ENCODE data around the gene PICK1. TPM values are rescaled to one million over a fixed set of nuclear protein-coding genes. Genes with fewer than 3 reads are reported as not detected.

Gene PICK1
- total RNA-seq, 1 experiment from 2014 or later, result 26.6 TPM

GRCh38 chr22:38041760-38042487 is 15.3 kb upstream of the PICK1 start:
- ChIA-PET CTCF (no interaction called here), POLR2A (ENCODE audit: low non-redundant PET) (no interaction called here)
- intact Hi-C loops (cut with micrococcal nuclease; ENCODE audit: unreplicated experiment), result no loop called here
- no peak overlapping the region for H3K27ac ChIP-seq (ENCODE audit: low read depth, low read length, poor library complexity, severe bottlenecking)
- no peaks in the 10 kb centered on the region for H3K4me1 ChIP-seq (ENCODE audit: insufficient read depth, low read length, poor library complexity, severe bottlenecking)
- DNase-seq (ENCODE audit: low spot score), result no peak
- no TSS peak for BruUV-seq (replicated peaks)
- H3K27me3 ChIP-seq (replicated peaks; ENCODE audit: insufficient read depth, low read depth, low read length, poor library complexity), result no peaks in the 10 kb centered on the region
- no peaks in the 10 kb centered on the region for H3K9me3 ChIP-seq (ENCODE audit: low read depth, low read length, poor library complexity, severe bottlenecking)
- no peak for TF ChIP-seq EZH2 (IDR thresholded peaks at IDR 0.05; ENCODE audit: borderline replicate concordance, low read depth, low read length, poor library complexity, severe bottlenecking)
- TF ChIP-seq CTCF (conservative IDR thresholded peaks at IDR 0.05; ENCODE audit: low read depth, low read length), result no peak
- no peaks in the 10 kb centered on the region for H3K36me3 ChIP-seq (ENCODE audit: insufficient read depth, low read length, poor library complexity, severe bottlenecking)
- H3K4me3 ChIP-seq (ENCODE audit: low read depth, low read length, poor library complexity, severe bottlenecking), result no peak overlapping the region

GRCh38 chr22:38042488-38042790 is 14.8 kb upstream of the PICK1 start:
- ChIA-PET CTCF (interaction anchor here (1.4 kb wide), 1 partner anchor 10 kb away, joined by 4 read pairs; no protein-coding TSS in a partner anchor), POLR2A (ENCODE audit: low non-redundant PET) (no interaction called here)
- no peaks in the 10 kb centered on the region for H3K27me3 ChIP-seq (replicated peaks; ENCODE audit: insufficient read depth, low read depth, low read length, poor library complexity)
- BruUV-seq (replicated peaks), result no TSS peak
- DNase-seq (ENCODE audit: low spot score), result no peak
- intact Hi-C loops (cut with micrococcal nuclease; ENCODE audit: unreplicated experiment), result no loop called here
- H3K9me3 ChIP-seq (ENCODE audit: low read depth, low read length, poor library complexity, severe bottlenecking), result no peaks in the 10 kb centered on the region
- H3K27ac ChIP-seq (ENCODE audit: low read depth, low read length, poor library complexity, severe bottlenecking), result no peak overlapping the region
- no peak overlapping the region for H3K4me3 ChIP-seq (ENCODE audit: low read depth, low read length, poor library complexity, severe bottlenecking)
- H3K36me3 ChIP-seq (ENCODE audit: insufficient read depth, low read length, poor library complexity, severe bottlenecking), result no peaks in the 10 kb centered on the region
- TF ChIP-seq EZH2 (IDR thresholded peaks at IDR 0.05; ENCODE audit: borderline replicate concordance, low read depth, low read length, poor library complexity, severe bottlenecking) (no peak), CTCF (conservative IDR thresholded peaks at IDR 0.05; ENCODE audit: low read depth, low read length) (no peak)
- H3K4me1 ChIP-seq (ENCODE audit: insufficient read depth, low read length, poor library complexity, severe bottlenecking), result no peaks in the 10 kb centered on the region

- no peaks in the 10 kb centered on the region for H3K9me3 ChIP-seq (ENCODE audit: low read depth, low read length, poor library complexity, severe bottlenecking)
- DNase-seq (ENCODE audit: low spot score), result no peak
- intact Hi-C loops (cut with micrococcal nuclease; ENCODE audit: unreplicated experiment), result no loop called here
- H3K36me3 ChIP-seq (ENCODE audit: insufficient read depth, low read length, poor library complexity, severe bottlenecking), result no peaks in the 10 kb centered on the region
- POLR2A ChIA-PET (ENCODE audit: low non-redundant PET), result no interaction called here
- CTCF ChIA-PET, result interaction anchor here (1.4 kb wide), 1 partner anchor 9 kb away, joined by 4 read pairs; no protein-coding TSS in a partner anchor
- no TSS peak for BruUV-seq (replicated peaks)
- H3K27ac ChIP-seq (ENCODE audit: low read depth, low read length, poor library complexity, severe bottlenecking), result no peak overlapping the region
- no peak for TF ChIP-seq EZH2 (IDR thresholded peaks at IDR 0.05; ENCODE audit: borderline replicate concordance, low read depth, low read length, poor library complexity, severe bottlenecking)
- TF ChIP-seq CTCF (conservative IDR thresholded peaks at IDR 0.05; ENCODE audit: low read depth, low read length), result no peak
- H3K27me3 ChIP-seq (replicated peaks; ENCODE audit: insufficient read depth, low read depth, low read length, poor library complexity), result no peaks in the 10 kb centered on the region
- no peak overlapping the region for H3K4me3 ChIP-seq (ENCODE audit: low read depth, low read length, poor library complexity, severe bottlenecking)
- H3K4me1 ChIP-seq (ENCODE audit: insufficient read depth, low read length, poor library complexity, severe bottlenecking), result no peaks in the 10 kb centered on the region
Observed at GRCh38 chr22:38043151-38044039, 13.8 kb upstream of the PICK1 start.

All from A673 (cell line).